NCI-H524 (cell line): ENCODE results near the gene TTPAL.

Experiments
- DNase-seq, 2 experiments: peaks; one replicate each; lab custom pipeline; 2025; lab: John Stamatoyannopoulos, UW

TTPAL gene

DNA sequence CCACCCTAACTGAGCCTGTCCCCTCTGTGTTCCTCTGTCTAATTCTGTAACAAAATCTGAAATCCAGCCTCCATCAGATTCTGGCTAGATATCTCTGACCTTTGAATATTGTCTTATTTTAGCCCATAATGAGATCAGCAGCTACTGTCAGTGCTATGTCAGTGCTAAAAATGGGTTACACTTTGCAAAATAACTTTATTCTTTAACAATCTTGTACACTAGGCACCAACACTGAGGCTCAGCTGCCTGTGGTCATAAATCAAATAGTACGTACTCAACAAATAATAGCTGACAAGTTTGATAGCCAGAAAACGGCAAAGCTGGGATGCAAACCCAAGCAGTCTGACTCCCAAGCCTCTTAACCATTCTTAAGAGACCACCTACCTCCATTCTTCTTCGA, 22.1 kb downstream of the TTPAL start:
- DNase-seq: no peak

DNA sequence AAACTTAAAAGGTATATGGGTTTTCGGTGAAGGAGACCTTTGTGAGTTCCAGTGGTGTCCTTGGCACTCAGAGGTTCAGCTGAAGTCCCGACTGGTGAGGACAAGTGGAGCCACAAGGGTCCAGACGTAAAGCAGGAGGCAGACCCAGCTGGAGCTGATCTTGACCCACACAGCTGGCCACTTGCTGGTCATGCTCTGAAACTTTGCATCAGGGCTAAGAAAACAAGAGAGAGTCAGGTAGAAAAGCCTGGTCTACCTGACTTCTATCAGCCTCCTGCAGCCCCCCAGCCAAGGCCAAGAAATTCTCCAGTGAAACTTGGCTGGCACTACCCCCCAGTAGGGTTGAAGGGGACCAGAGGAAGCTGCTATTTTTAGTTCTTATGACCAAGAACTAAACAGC, 24.5 kb downstream of the TTPAL start:
- DNase-seq: no peak

DNA sequence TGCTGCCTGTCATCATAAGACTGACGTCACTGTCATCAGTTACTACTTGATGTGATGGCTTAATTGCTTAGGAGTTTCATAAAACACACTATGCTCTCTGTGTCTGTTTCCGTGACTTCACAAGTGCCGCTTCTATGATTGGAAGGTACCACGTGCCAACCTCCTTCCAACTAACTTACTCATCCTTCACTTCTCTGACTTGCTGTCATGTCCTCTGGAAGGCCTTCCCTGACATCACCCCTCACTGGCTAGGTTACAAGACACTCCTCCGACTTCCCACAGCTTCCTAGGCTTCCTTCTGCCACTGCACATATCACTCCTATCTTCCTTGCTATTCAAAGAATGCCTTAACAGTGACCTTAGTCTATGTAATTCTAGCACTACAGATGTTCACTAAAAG, 25.8 kb downstream of the TTPAL start:
- no peak for DNase-seq

DNA sequence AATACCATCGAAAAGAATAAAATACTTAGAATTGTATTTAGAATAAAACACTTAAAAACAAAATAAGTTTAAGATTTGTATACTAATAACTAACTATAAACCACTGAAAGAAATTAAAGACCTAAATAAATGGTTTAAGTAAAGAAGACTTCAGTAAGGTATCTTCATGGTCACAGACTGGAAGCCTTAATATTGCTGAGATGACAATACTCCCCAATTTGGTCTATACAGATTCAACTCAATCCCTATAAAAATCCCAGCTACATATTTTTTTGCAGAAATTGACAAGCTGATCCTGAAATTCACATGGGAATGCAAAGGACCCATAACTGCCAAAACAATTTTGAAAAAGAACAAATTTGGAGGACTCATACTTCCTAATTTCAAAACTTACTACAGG, 27.3 kb downstream of the TTPAL start:
- DNase-seq: no peak

DNA sequence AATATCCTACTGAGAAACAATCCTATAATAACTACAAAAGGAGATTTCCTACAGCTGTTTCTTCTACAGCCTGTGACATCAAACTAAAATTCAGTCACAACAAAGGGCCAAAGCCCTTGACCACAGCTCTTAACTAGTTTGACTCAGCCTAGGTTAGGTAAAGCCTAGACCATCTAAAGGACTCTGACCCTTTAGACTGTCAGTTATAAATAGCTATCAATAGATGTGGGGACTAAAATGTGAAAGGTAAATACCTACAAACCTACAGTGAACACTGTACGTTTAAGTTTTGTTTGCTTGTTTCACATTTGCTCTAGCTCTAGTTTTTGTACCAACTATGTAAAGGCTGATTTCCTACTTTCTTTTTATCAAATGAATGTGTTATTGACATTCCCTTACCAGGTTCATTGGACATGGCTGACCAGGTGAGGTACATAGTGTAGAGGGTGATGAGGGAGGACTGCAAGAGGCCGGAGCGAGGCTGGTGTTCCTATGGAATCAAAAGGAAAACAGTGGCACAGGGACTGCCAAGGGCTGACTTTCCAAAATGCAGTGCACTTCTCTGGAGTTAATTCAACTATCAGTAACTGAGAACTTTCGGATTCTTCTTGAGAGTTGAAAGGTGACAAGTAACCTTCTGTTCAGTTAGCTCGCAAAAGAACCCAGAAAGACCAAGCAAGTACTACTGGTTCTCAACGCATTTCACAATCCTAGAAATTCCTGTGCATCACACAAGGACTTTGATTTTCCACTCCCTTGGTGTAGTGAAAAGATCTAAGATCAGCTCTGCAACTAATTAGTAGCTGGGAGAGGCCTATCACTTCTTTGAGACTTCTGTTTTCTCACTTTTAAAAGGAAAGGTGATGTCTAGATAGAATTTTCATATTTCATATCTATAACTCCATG, 29.0 kb downstream of the TTPAL start:
- DNase-seq: no peak

DNA sequence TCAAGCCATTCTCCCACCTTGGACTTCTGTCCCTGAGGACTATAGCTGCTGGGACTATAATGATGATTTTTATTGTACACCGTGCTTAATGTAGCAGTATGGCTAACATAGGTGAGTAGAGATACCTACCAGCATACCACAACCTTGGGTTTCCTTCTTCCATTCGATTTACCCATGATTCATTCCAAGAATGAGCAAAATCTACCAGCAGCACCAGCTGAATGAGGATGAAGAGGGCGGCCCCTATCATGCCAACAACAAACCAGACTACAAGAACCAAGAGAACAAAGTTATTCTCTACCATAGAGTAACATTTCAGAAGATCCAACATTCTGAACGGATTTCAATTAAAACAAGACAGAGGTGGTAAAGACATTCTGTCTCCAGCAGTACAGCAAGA, 34.1 kb downstream of the TTPAL start:
- DNase-seq: no peak

DNA sequence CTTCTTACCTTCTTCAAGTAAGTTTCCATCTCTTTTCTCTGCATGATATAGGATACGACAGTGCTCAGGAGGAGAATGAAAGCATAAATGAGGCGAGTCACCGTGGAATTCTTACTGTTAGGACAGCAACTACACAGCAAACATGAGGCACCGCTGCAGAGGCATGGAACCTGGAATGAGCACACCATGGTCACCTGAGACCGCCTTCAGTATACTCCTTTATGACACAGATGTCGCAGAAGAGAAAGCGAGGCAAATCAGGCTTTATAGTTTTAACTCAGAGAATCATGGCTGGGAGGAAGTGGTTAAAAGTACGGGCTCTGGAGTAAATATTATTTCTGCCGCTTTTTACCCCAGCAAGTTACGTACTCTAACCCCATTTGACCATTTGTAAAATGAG, 38.2 kb downstream of the TTPAL start:
- no peak for DNase-seq

DNA sequence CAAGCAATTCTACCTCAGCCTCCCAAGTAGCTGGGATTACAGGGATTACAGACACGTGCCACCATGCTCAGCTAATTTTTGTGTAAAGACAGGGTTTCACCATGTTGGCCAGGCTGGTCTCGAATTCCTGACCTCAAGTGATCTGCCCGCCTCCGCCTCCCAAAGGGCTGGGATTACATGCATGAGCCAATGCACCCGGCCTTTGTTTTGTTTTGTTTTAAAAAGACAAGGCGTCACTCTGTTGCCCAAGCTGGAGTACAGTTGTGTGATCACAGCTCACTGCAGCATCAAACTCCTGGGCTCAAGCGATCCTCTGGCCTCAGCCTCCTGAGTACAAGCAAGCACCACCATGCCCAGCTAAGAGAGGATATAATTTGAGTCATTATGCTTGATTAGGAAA, 40.8 kb downstream of the TTPAL start:
- no peak for DNase-seq

DNA sequence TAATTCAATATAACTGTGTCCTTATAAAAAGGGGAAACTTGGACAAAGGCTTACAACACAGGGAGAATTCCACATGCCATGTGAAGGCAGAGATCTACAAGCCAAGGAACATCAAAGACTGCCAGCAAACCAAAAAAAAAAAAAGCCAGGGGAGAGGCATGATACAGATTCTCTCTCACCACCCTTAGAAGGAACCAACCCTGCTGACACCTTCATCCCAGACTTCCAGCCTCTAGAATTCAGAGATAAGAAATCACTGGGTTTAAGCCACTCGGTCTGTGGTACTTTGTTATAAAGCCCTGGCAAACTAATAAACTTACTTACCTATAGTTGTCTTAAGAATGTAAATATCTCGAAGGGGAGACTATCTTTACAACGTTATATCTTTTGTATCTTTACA, 41.8 kb downstream of the TTPAL start:
- no peak for DNase-seq

DNA sequence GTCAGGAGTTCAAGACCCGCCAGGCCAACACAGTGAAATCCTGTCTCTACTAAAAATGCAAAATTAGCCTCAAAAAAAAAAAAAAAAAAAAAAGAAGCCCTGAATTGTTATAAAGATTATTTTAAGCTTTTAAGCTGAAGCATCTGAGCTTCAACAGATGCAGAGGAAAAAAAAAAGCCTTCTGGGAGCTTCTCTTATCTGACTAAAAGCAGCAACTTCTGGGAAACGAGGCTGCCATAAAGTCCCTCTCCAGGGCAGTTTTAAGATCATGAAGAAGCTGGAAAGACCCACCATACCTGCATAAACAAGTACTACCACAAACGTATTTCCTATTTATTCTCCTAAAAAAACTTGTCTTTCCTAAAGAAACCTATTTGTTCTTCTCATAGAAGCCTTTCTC, 42.6 kb downstream of the TTPAL start:
- DNase-seq: no peak

DNA sequence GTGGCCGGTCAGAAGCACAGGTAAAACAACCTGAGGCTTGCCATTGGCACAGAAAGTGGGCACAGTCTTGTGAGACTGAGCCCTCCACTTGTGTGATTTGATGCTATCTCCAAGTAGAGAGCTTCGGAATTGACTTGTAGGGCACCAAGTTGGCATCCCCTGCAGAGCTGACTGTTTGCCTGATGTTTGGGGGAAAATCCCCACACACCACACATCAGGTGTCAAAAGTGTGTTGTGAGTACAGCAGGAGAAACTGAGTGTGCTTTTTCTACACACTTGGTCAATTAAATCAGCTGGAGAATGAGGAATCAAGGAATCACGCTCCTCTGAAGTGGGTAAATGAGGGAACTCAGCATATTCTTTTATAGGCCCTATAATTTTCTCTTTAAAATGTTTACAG, 45.2 kb downstream of the TTPAL start:
- no peak for DNase-seq

DNA sequence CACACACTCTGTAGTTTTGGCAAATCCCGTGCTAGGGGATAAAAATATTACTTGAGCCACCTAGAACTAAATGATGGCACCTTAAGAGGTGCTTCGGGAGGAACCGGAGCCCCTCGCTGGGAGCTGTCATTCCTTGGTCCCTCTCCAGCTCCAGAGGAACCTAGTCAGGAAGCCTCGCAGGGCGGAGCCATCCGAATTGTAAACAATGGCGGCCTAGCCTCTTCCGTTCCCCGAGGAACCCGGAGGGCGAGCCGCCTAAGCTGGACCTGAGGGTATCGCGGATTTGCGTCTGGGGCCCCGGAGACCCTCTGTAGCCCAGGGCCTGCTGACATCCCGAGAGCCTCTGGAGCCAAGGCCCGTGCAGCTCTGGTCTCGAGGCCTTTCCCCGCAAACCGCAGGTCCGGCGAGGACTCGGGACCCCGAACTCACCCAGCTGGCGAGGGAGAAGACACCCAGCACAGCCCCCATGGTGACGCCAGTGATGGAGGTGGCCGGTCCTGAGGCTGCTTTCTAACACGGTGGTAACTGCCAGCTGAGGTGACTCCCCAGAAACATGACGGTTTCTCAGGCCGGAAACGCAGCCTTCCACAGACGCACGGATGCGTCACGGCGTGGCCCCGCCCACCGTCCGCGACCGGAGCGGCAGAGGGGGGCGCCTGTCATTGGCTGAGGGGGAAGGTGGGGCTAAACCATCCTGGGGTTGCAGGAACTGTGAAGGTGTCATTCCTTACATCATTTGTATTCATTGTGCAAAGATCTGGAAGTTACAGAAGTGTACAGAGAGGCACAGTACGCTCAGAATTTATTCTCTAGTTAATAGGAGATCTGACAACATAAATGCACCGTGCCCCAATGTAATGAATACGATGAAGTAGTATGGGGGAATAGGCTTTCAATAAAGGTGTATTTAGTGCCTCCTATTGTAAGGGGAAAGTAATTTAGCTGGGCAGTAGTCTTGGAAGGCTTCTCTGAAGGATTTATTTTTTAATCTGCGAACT, 46.1 kb downstream of the TTPAL start, which contains the start of gene SERINC3:
Gene SERINC3 (minus strand): TSS at position 587 of the 998 bp plus-strand sequence. CDS start 119 bp downstream, at position 468.
- peak; percentile 88 to 92 for DNase-seq

DNA sequence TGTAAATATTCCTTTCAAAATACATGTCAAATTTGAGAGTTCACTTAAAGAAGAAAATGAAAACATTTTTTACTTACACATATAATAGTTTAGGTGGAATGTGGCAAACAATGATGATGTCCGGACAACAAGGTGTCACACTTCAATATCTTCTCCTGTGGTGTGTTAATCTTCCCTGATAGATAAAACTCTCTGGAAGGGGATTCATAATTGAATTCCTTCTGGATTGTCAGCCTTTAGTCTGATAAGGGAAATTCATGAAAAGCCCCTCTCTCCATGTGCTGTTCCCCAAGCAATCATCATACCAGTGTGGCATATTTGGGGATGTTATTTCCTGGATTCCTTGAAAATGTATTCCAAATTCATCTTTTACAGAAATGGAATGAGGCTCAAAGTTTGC, 47.2 kb downstream of the TTPAL start:
- no peak for DNase-seq

DNA sequence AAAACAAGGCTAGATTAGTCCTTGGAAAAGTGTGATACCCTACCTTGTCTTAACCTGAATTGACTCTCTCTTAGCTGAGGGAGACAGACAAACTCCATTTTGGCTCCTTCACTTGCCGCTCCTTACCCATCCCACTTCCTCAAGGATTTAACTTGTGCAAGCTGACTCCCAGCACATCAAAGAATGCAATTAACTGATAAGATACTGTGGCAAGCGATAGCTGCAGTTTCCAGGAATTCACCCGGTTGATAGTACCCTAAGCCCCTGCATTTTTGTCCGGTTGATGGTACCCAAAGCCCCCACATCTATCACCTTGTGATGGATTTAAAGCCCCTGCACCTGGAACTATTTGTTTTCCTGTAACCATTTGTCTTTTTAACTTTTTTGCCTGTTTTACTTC, 48.1 kb downstream of the TTPAL start:
- no peak for DNase-seq

DNA sequence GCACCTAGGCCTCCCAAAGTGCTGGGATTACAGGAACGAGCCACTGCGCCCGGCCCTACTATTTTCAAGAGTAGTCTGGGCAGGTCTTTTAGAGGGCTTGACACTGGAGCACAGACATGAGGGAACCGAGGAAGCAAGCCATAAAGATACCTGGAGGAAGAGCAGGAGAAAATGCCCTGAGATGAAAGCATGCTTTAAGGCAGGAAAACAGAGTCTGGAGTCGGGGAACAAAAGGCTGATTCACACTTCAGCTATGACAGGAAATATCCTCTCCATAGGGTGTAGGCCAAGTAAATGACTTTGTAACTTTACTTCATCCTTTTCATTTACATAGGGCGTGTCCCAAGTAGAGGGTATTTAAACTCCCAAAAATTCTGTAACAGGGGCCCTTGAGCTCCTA, 50.5 kb downstream of the TTPAL start:
- DNase-seq: no peak

DNA sequence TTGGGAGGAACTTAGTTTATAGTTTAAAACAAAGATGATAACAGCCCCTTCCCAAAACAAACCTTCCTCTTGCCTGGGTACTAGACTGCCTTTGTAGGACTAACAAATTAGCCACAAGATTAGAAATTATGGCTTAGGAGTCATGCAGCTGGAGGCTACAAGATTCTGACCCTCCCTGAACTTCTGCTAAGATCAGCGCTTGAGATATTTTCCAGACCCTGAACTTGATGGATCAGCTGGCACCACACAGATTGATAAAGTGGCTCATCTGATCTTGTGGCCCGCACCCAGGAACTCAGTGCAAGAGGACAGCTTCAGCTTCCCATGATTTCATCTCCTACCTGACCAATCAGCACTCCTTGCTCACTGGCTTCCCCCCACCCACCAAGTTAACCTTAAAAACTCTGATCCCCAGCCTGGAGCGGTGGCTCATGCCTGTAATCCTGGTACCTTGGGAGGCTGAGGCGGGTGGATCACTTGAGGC, 52.1 kb downstream of the TTPAL start:
- no peak for DNase-seq

DNA sequence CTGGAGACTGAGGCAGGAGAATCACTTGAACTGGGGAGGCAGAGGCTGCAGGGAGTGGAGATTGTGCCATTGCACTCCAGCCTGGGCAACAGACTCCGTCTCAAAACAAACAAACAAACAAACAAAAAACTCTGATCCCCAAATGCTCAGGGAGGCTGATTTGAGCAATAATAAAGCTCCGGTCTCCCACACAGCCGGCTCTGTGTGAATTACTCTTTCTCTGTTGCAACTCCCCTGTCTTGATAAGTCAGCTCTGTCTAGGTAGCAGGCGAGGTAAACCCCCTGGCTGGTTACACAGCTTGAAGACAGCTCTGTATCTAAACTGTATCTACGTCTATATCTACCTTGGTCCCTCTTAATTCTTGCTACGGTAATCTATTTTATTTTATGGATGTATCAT, 52.6 kb downstream of the TTPAL start:
- DNase-seq: no peak

DNA sequence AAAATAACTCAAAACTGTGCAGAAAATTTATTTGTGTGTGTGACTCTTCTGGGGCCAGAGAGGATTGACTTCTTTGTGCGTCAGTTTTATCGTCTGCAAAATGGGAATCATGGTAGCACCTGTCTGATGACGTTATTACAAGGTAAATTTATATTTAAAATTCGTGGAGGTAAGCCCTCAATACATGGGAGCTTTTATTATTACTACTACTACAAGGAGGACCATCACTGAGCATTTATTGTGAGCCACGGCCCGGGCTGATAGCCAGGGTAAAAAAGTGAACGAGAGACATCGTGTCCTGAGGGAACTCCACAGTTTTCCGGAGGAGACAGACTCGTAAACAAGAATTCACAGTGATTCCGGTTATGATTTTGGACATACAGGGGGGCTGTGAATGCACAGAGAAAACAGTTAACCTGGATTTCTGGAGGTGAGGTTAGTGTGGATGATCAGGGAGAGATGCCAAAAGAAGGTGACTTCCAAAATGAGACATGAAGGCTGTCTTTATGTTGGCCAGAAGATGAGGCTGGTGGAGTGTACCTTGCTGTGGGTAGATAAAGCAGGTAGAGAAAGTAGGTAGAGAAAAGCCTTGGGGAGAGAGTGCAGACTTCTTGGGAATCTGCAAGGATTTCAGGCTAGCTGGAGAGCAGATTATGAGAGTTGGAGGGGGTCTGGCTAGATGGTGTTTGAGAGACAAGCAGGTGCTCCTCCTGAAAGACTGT, 56.7 kb downstream of the TTPAL start:
- DNase-seq: no peak

DNA sequence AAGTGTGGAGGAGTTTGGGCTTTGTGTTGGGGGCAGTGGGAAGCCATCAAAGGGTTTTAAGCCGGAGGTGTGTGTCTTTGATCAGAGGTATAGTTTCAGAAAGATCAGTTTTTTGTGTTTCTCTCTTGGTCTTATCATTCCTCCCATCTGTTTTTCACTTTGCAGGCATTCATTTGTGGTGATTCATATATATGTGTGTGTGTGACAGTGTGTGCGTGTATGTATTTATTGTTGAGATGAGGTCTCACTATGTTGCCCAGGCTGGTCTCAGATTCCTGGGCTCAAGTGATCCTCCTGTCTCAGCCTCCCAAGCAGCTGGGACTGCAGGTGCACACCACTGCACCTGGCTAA, 57.3 kb downstream of the TTPAL start:
- no peak for DNase-seq

DNA sequence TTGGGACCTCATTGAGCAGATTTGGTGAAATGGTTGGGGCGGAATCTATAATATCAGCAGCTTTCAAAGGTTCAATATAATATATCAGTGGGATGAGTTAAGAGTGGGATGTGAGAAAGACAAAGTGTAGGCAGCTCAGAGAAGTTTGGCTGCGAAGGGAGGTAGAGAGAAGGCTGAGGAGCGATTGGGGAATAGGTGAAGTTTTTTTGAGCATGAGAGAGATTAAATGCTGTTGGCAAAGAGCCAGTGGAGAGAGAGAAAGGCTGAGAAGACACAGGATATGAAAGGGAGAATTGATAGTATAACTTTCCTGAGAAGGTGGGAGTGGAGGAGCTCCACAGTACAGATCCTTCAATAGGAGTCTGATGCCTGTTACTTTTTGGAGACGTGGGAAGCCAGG, 58.3 kb downstream of the TTPAL start:
- DNase-seq: no peak

DNA sequence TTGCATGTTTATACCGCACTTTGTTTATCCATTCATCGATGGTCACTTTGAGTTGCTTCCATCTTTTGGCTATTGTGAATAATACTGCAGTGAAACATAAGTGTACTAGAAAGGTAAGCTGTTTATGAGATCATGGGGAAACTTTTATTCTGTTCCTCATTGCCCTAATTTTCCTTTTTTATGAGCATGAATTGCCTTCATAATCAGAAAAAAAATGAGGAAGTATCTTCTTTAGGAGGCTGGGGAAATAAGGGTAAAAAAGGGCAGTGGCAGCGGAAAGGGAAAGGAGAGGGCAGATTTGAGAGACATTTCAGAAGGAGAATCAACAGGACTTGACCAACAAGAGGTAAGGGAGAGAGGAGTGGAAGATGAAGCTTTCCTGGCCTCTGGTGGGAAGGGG, 60.5 kb downstream of the TTPAL start:
- no peak for DNase-seq

DNA sequence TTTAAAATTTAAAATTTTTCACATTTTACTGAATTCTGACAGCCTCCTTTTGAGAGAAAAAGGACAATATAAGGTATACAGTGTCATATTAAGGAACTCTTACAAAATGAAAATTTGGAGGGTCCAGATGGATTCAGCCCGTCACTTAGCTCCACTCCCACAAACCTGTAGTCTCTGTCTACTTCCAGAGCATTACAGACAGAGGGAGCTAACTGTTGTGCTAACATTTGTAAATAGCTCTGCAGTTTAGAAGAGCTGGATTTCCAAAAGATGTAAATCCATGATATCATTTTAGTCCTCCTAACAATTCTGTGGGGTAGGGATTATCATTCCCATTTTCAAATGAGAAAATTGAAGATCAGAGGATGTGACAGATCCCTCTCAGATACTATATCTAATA, 62.3 kb downstream of the TTPAL start:
- DNase-seq: no peak
